Uterus (tissue), 4 donors: Measurements from ENCODE around the gene PASK. TPM values are rescaled to one million over a fixed set of nuclear protein-coding genes. Genes with fewer than 3 reads are reported as not detected.

Source experiments
- DNase-seq, 2 donors: peaks; one replicate each; pipeline ENCODE4 v3.0.0-alpha.2; 2019 to 2020
- H3K27ac ChIP-seq, 2 donors: fragments of 200-600 bp; sonication (generic); 1 replicate in 1 of 2; 2 replicates in 1 of 2; pipeline ENCODE4 v1.5.1; 2016 to 2018
- H3K27me3 ChIP-seq, 2 donors: fragments of 200-600 bp; sonication (generic); one replicate each; pipeline ENCODE4 v1.5.1; 2018 to 2019; ENCODE audit warnings: control low read depth in 1 of 2
- H3K36me3 ChIP-seq, 2 donors: fragments of 200-600 bp; sonication (generic); one replicate each; pipeline ENCODE4 v1.5.1; 2019; ENCODE audit warnings: control low read depth in 1 of 2
- H3K4me1 ChIP-seq, 2 donors: fragments of 200-600 bp; sonication (generic); one replicate each; pipeline ENCODE4 v1.5.1; 2018 to 2019; ENCODE audit warnings: control low read depth in 1 of 2
- H3K4me3 ChIP-seq, 2 donors: fragments of 200-600 bp; sonication (generic); 1 replicate in 1 of 2; 2 replicates in 1 of 2; pipeline ENCODE4 v1.5.1; 2018 to 2019; ENCODE audit warnings: mild to moderate bottlenecking in 1 of 2
- H3K9me3 ChIP-seq, 2 donors: fragments of 200-600 bp; sonication (generic); one replicate each; pipeline ENCODE4 v1.5.1; 2019; ENCODE audit warnings: control low read depth in 1 of 2
- POLR2A ChIP-seq, 2 donors: fragments of 450-650 bp; IDR thresholded peaks; one replicate each; pipeline ENCODE4 v1.6.1; 2016; ENCODE audit warnings: antibody characterized with exemption in 2 of 2, mild to moderate bottlenecking in 1 of 2, moderate library complexity in 1 of 2
- intact Hi-C: fragments of 100-400 bp; cut with DNase I; formaldehyde crosslinking; loops from one replicate; pipeline ENCODE4 v1.15.1; 2023; ENCODE audit warnings: low total_unique reads
- total RNA-seq, 4 donors: library from RNA; depleted of rRNA in 3 of 4; stranded (reverse); fragments of >200 nt in 3 of 4; gene quantifications; one replicate each; pipeline versions ENCODE4 v1.1.0 to v1.2.4, GENCODE V29; 2014 to 2023
- TF ChIP-seq, protein P1 (sequence below), 4 experiments: fragments of 200-600 bp in 2 of 4; fragments of 450-650 bp in 2 of 4; sonication (generic) in 2 of 4; IDR thresholded peaks; one replicate each; pipeline ENCODE4 v1.5.1; 2016 to 2019; ENCODE audit warnings: antibody characterized with exemption in 4 of 4, mild to moderate bottlenecking in 2 of 4, moderate library complexity in 1 of 4
- donor health status: DM: yes; HTN: yes; CAD: no.

The PASK gene
- total RNA-seq, 4 donors from 2014 or later, result 7.4 to 16.0 (median 13.3) TPM

DNA sequence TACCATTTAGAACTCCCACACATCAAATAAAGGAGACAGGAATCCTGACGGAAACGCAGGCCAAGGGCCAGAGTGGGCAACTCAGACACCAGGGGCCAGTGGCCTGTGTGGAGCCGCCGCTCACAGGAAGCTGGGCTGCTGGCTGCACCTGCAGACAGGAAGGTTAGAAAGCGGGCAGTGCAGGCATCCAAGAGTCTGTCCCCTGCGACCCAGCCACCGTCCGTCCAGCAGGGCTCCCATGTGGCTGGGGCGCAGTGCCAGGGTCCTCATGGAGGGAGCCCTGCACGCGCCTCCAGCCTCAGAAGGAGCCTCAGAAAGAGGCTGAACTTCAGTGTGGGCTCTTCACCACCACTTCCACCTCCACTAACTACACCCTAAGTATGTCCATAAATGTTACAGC lies 36.7 kb upstream of the PASK start:
- Histone ChIP-seq H3K9me3 (no peaks in the 10 kb centered on the region), H3K36me3 (no peaks in the 10 kb centered on the region), H3K4me3 (no peak overlapping the region), H3K27ac (no peak overlapping the region), H3K27me3 (no peaks in the 10 kb centered on the region), H3K4me1 (no peaks in the 10 kb centered on the region)
- intact Hi-C loops, result no loop called here
- DNase-seq, result no peak
- TF ChIP-seq POLR2A (IDR thresholded peaks at IDR 0.05), result no peak
- TF ChIP-seq, protein P1, sequence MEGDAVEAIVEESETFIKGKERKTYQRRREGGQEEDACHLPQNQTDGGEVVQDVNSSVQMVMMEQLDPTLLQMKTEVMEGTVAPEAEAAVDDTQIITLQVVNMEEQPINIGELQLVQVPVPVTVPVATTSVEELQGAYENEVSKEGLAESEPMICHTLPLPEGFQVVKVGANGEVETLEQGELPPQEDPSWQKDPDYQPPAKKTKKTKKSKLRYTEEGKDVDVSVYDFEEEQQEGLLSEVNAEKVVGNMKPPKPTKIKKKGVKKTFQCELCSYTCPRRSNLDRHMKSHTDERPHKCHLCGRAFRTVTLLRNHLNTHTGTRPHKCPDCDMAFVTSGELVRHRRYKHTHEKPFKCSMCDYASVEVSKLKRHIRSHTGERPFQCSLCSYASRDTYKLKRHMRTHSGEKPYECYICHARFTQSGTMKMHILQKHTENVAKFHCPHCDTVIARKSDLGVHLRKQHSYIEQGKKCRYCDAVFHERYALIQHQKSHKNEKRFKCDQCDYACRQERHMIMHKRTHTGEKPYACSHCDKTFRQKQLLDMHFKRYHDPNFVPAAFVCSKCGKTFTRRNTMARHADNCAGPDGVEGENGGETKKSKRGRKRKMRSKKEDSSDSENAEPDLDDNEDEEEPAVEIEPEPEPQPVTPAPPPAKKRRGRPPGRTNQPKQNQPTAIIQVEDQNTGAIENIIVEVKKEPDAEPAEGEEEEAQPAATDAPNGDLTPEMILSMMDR (IDR thresholded peaks at IDR 0.05), result no peak

GRCh38 chr2:241184901-241185300 lies 35.6 kb upstream of the PASK start:
- no peak for DNase-seq
- intact Hi-C loops, result no loop called here

GRCh38 chr2:241183221-241183620 lies 33.9 kb upstream of the PASK start:
- Histone ChIP-seq H3K4me1 (no peaks in the 10 kb centered on the region), H3K36me3 (no peaks in the 10 kb centered on the region), H3K27me3 (no peaks in the 10 kb centered on the region), H3K9me3 (no peaks in the 10 kb centered on the region), H3K27ac (no peak overlapping the region), H3K4me3 (no peak overlapping the region)
- TF ChIP-seq, protein P1 (IDR thresholded peaks at IDR 0.05), result no peak
- no peak for TF ChIP-seq POLR2A (IDR thresholded peaks at IDR 0.05)
- intact Hi-C loops, result no loop called here
- no peak for DNase-seq

More at GRCh38 chr2:241184901-241185300, 35.6 kb upstream of the PASK start:
- Histone ChIP-seq H3K27me3 (no peaks in the 10 kb centered on the region), H3K36me3 (no peaks in the 10 kb centered on the region), H3K9me3 (no peaks in the 10 kb centered on the region), H3K4me3 (no peak overlapping the region), H3K4me1 (no peaks in the 10 kb centered on the region), H3K27ac (no peak overlapping the region)
- TF ChIP-seq, protein P1 (IDR thresholded peaks at IDR 0.05), result no peak
- no peak for TF ChIP-seq POLR2A (IDR thresholded peaks at IDR 0.05)

GRCh38 chr2:241182531-241183133 lies 33.4 kb upstream of the PASK start:
- Histone ChIP-seq H3K4me3 (no peak overlapping the region), H3K27me3 (no peaks in the 10 kb centered on the region), H3K9me3 (no peaks in the 10 kb centered on the region), H3K27ac (no peak overlapping the region), H3K4me1 (no peaks in the 10 kb centered on the region), H3K36me3 (no peaks in the 10 kb centered on the region)
- TF ChIP-seq, protein P1 (IDR thresholded peaks at IDR 0.05), result no peak
- no peak for TF ChIP-seq POLR2A (IDR thresholded peaks at IDR 0.05)
- intact Hi-C loops, result no loop called here
- DNase-seq, result no peak

DNA sequence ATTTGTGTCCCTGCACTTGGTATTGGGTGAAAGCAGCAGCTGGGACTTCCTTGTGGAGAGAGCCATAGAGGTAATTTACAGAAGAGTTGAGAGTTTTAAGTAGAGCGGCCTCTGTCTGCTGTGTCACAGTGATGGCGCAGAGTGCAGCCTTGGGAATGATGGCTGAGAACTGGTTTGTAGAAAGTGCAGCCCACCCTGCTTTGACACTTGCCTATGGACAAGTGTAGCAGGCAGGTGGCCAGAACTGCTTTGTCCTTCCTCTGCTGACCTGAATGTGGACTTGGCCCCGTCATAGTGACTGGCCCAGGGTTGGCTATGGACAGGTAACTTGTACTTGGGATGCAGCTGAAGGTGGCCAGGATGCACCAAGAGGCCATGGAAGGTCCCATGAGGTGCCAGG lies 32.9 kb upstream of the PASK start:
- intact Hi-C loops, result no loop called here
- DNase-seq, result no peak
- H3K27ac ChIP-seq, result no peak overlapping the region
- H3K4me3 ChIP-seq, result no peak overlapping the region
- no peaks in the 10 kb centered on the region for H3K27me3 ChIP-seq
- TF ChIP-seq, protein P1 (IDR thresholded peaks at IDR 0.05), result no peak
- TF ChIP-seq POLR2A (IDR thresholded peaks at IDR 0.05), result no peak
- H3K9me3 ChIP-seq, result no peaks in the 10 kb centered on the region
- no peaks in the 10 kb centered on the region for H3K36me3 ChIP-seq
- H3K4me1 ChIP-seq, result no peaks in the 10 kb centered on the region
